IPS DF 19.7 (cell line): ENCODE data around the gene GBA2.
A peak's percentile ranks its signal among the peaks of the same experiment; 100 is the strongest.

Experiments used
- DNase-seq: peaks from one replicate; pipeline ENCODE4 v3.0.0-alpha.2; 2013; ENCODE audit warnings: low read depth, low spot score

GBA2 gene

GRCh38 chr9:35738924-35739323, 10.1 kb downstream of the GBA2 start:
- DNase-seq = no peak

DNA sequence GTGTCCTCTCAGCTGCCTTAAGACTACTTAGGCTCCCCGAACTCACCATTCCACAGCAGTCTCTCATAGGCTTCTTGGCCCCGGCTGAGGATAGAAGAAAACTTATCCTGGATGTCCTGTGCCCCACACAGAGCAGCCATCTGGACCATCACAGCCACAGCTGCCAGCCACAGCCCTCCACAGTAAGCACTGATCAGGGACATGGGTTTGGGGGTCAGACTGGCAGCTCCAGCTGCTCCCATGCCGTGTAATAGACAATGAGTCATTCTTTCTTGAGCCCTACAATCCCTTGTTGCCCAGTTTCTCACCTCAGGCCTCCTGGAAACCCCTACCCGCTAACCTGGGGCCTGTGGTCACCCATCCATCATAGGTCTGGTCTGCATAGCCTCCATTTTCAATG, 10.8 kb downstream of the GBA2 start:
- DNase-seq = no peak

- no peak for DNase-seq
Observed at GRCh38 chr9:35737143-35737542, 11.9 kb downstream of the GBA2 start.

DNA sequence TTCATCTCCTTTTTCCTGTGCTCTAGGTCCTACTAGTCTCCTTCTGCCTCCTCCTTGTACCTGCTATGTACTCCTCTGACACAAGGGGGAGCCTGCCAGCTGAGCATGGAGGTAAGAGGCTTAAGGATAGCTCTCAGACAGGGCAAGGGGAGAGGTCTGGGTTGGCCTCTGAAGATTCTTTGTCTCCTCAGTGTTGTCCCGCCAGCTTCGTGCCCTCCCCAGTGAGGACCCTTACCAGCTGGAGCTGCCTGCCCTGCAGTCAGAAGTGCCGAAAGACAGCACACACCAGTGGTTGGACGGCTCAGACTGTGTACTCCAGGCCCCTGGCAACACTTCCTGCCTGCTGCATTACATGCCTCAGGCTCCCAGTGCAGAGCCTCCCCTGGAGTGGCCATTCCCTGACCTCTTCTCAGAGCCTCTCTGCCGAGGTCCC, 12.8 kb downstream of the GBA2 start:
- no peak for DNase-seq

- no peak for DNase-seq
Observed at GRCh38 chr9:35734096-35734495, 14.9 kb downstream of the GBA2 start.

- no peak for DNase-seq
Observed at GRCh38 chr9:35732800-35733541, 16.1 kb downstream of the GBA2 start.

DNA sequence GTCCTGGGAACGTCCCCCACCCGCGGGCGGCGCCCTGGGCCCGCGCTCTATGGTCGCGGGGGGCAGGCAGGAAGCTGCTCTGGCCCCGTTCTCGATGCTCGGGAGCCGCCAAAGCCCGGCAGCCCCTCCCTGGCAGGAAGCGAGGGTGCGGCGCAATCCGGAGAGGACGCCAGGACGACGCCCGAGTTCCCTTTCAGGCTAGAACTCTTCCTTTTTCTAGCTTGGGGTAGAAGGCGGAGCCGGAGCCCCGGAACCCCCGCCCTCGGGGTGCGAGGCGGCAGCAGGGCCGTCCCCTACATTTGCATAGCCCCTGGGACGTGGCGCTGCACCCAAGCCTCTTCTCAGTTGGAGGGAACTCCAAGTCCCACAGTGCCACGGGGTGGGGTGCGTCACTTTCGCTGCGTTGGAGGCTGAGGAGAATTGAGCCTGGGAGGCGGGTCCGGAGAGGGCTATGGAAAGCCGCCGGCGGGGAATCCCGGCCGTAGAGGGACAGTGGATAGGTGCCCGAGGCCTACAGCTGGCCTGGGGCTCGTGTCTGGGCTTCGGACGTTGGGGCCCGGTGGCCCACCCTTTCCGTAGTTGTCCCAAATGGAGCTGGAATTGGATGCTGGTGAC, 16.7 kb downstream of the GBA2 start, which contains the start of the genes CREB3 and TLN1:
TSS of gene CREB3 (plus strand) at position 482 of the 615 bp plus-strand sequence. CDS start at position 589, 107 bp downstream.
TSS of gene TLN1 (minus strand) at position 11 of the 615 bp plus-strand sequence. CDS start 6,501 bp downstream, outside the sequence.
- DNase-seq = peak; percentile 65

GRCh38 chr9:35731415-35732184, 17.4 kb downstream of the GBA2 start:
- DNase-seq = no peak

DNA sequence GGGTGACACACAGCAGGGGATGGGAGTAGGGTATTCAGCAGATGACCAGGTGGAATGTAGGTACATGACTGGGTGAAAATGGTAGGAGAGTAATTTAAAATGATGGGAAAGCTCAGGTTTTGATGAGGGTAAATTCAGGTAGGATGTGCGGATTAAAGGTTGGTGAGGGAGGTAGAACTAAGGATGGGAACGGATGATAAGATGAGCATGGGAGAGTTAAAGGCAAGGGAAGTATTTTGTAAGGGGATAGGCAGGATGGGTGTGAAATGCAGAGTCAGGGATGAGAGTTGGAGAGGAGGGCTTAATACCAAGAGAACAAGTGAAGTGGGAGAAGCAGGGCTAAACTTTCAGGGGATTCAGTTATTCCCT, 18.6 kb downstream of the GBA2 start:
- no peak for DNase-seq

- no peak for DNase-seq
Observed at GRCh38 chr9:35729700-35730485, 19.1 kb downstream of the GBA2 start.

DNA sequence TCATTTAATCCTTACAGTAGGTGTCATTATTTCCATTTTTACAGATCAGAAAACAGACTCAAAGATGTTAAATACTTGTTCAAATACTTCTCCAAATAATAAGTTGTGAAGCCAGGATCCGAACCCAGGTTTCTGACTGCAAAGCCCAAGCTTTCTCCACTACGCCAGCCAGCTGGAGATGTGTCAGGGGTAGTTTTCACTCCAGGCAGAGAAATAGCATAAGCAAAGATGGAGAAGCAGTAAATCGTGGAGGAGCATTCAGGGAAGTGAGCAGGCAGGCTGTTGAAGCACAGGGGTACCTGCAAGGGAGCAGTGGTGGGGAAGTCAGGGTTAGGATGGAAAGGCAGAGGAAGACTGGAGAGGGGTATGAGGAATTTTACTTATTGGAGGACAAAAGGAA, 19.9 kb downstream of the GBA2 start:
- DNase-seq = no peak

DNA sequence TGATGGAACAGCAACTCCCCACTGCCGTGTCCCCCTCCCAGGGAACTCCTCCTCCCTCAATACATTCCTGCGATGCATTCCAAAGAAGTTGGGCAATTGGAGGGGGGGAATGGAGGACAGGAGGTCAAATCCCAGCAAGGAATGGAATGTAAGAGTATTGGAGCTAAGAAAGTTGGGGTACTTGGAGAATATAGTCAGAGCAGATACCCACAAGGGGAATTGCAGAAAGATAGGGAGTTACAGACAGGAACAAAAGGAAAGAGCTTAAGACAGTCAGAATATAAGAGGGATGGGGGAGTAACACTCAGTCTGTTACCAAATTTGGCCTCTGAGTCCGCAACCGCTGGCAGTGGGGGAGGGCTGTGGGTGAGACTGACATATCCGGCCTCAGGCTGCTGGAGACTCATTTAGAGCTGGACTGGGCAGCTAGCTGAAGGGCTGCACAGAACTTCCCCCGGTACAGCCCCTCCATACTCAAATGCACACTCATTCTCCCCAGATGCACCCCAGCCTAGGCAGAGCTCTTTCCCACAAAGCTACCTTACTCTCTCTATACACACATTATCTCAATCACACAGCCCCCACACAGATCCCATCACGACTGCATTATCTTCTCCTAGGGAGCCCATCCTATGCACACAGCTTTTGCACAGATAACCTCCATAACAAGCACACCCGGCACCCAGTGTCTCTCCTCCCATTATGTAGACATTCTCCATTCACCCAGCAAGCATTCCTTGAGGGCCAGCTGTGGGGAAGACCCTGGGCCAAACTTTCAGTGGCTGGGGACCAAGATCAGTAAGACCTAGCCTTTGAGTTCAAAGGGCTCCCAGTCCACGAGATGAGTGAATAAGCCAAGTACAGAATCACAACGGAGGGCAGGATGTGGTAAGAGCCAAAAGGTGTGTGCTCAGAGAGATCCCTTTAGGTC, 20.7 kb downstream of the GBA2 start:
- peak; percentile 80 for DNase-seq

- DNase-seq = no peak
Observed at GRCh38 chr9:35727676-35728040, 21.4 kb downstream of the GBA2 start.

DNA sequence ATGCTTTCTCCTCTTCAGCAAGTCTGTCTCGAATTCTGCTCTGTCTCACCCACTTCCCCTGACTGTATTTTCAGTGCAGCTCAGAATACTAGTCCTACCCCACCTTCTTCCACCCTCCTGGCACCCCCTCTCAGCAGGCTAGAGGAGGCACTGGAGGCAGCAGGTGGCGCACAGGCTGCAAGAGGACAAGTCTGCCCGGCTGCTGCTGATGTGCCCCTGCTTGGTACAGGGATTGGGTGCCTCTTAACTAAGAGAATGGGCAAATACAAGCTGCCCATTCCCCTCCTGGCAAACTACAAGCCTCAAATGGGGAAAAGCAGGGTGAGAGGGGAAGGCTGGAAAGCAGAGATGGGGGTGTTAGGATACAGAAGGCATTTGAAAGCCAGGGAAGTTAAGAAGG, 22.1 kb downstream of the GBA2 start:
- DNase-seq = no peak

GRCh38 chr9:35725362-35725761, 23.7 kb downstream of the GBA2 start:
- DNase-seq = no peak

DNA sequence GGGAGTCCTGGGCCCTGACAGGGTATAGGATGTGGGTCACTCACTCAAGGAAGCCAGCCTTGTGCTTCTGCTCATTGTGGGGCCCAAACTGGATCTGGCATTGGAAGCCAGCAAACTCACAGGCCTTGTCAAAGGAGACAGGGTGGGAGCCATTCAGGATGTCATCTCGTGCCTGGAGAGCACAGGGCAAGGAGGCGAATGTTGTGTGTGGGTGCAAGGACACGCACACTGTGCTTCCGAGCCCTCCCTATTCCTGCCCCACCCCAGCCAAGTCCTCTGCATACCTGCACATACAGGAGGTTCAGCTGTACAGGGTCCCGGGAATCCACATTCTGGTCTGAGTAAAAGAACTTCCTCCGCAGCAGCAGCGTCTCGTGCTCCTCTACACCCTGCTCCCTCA, 25.1 kb downstream of the GBA2 start:
- no peak for DNase-seq

GRCh38 chr9:35723426-35723825, 25.6 kb downstream of the GBA2 start:
- DNase-seq = no peak

- DNase-seq = no peak
Observed at GRCh38 chr9:35719546-35719945, 29.5 kb downstream of the GBA2 start.

DNA sequence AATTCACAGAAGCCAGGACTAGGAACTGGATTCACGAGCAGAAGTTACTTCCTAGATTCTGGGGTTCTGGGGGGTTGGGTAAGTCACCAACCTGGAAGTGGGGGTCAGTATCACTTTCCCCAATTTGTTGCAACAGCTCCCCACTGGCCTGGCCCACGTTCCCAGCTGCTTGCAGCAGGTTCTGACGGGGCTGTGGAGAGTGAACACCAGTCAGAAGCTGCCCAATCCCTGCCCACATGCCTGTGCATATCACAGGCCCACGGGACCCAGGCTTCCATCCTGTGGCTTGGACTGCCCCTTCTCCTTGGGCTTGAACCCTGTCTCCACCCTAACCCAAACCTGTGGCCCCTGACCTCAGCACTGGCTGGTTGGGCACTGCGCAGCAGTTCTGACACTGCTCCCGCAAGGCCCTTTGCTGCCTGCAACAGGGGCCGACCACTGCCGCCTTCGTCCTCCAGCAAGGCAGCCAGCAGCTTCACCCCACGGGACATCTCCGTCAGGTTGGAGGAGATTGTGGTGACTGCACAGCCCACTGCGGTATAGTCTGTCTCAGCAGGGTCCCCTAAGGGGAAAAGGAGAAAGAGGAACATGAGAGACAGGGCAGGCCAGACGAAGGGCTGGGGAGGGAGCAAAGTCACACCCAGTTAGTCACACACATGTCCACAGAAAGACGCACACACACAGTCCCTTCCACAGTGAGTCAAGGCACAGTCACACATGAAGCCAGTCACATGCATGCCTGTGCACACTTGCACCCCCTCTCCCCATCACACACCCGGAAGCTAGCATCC, 30.1 kb downstream of the GBA2 start:
- DNase-seq = no peak
